Tibial nerve (tissue), 4 donors: ENCODE measurements around the gene TMIGD3.

Source experiments
- CTCF ChIP-seq, 5 experiments: fragments of 200-600 bp in 3 of 5; fragments of 450-650 bp in 2 of 5; sonication (generic) in 3 of 5; IDR thresholded peaks; one replicate each; pipeline ENCODE4 v1.5.1; 2016 to 2019; ENCODE audit warnings: antibody characterized with exemption in 5 of 5, mild to moderate bottlenecking in 3 of 5, moderate library complexity in 2 of 5
- EP300 ChIP-seq, 2 donors: sonication (generic); formaldehyde crosslinking; IDR thresholded peaks; one replicate each; pipeline ENCODE4 v1.6.1; 2017; ENCODE audit warnings: antibody characterized with exemption in 2 of 2, mild to moderate bottlenecking in 1 of 2
- POLR2A ChIP-seq, 2 donors: fragments of 450-650 bp; IDR thresholded peaks; one replicate each; pipeline ENCODE4 v1.6.1; 2017; ENCODE audit warnings: antibody characterized with exemption in 2 of 2, mild to moderate bottlenecking in 2 of 2, moderate library complexity in 2 of 2

GRCh38 chr1:111535256-111536191, 32.1 kb upstream of the TMIGD3 start:
- TF ChIP-seq POLR2A (IDR thresholded peaks at IDR 0.05) (no peak), CTCF (IDR thresholded peaks at IDR 0.05) (no peak), EP300 (IDR thresholded peaks at IDR 0.05) (peak in 1 of 2 donors; percentile 67)
